Measurements from ENCODE around the gene GPATCH2.

- TF ChIP-seq CTCF (conservative IDR thresholded peaks at IDR 0.05 in 1 of 2, IDR thresholded peaks at IDR 0.05 in 1 of 2; ENCODE audit: extremely low read depth in 1 of 2, insufficient read depth in 1 of 2, low read depth in 1 of 2, low read length in 2 of 2) (no peak), EZH2 (IDR thresholded peaks at IDR 0.05; ENCODE audit: borderline replicate concordance, low read length) (no peak)
Measured at GRCh38 chr1:217627431-217627830, 3.5 kb downstream of the GPATCH2 start.

Measured in mammary epithelial cell (primary cell).